Osteocyte (in vitro differentiated cells): Measurements from ENCODE around the gene SLC6A4. TPM values are rescaled to one million over a fixed set of nuclear protein-coding genes. Genes with fewer than 3 reads are reported as not detected.
"Not testable (repeated sequence)": the region's sequence is repeated elsewhere in the genome, so short reads cannot be mapped to it uniquely, and the experiment has no call there.

ENCODE experiments used
- DNase-seq: peaks from one replicate; pipeline ENCODE4 v3.0.0; 2021; ENCODE audit warnings: mixed read lengths; ENCODE audit not compliant: unreplicated experiment; ENCODE audit errors: extremely low spot score
- H3K27ac Mint-ChIP-seq: one replicate; pipeline ENCODE4 v1.8.0; 2021; ENCODE audit warnings: mild to moderate bottlenecking, mixed read lengths; ENCODE audit not compliant: unreplicated experiment
- H3K27me3 Mint-ChIP-seq: one replicate; pipeline ENCODE4 v1.8.0; 2021; ENCODE audit warnings: mixed read lengths; ENCODE audit not compliant: unreplicated experiment
- H3K36me3 Mint-ChIP-seq: one replicate; pipeline ENCODE4 v1.8.0; 2021; ENCODE audit warnings: mixed read lengths; ENCODE audit not compliant: unreplicated experiment
- H3K4me1 Mint-ChIP-seq: one replicate; pipeline ENCODE4 v1.8.0; 2021; ENCODE audit warnings: mixed read lengths; ENCODE audit not compliant: unreplicated experiment
- H3K4me3 Mint-ChIP-seq: one replicate; pipeline ENCODE4 v1.8.0; 2021; ENCODE audit warnings: mild to moderate bottlenecking, moderate library complexity, mixed read lengths; ENCODE audit not compliant: unreplicated experiment
- H3K9me3 Mint-ChIP-seq: one replicate; pipeline ENCODE4 v1.8.0; 2021; ENCODE audit warnings: mixed read lengths; ENCODE audit not compliant: unreplicated experiment
- total RNA-seq: library from RNA; stranded (reverse); gene quantifications from 2 replicates; pipeline ENCODE4 v1.2.1, GENCODE V29; 2021
- TF ChIP-seq, protein P1 (sequence below): fragments of 200-600 bp; sonication (generic); IDR thresholded peaks from 2 replicates; pipeline ENCODE4 v1.5.0; 2021; ENCODE audit warnings: antibody characterized with exemption, mild to moderate bottlenecking, moderate library complexity

Gene SLC6A4
- total RNA-seq, 1 donor from 2014 or later = 0.16 TPM

DNA sequence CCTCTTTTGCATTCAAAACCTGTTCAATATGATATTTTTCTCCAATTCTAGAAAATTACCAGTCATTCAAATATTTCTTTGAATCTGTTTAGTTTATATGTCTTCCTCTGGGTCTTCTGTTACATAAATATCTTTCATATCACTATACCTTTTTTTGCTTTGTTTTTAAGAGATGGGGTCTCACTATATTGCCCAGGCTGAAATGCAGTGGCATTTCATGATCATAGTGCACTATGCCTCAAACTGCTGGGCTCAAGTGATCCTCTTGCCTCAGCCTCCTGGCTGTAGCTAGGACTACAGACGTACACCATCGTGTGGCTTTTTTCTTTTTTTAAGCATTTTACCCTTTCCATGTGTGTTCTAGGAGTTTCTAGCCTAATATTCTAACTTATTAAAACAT lies 80.1 kb downstream of the SLC6A4 start:
- Mint-ChIP-seq H3K4me1 (peaks cover 12% of the 10 kb centered on the region), H3K4me3 (no peak overlapping the region), H3K36me3 (peaks cover 45% of the 10 kb centered on the region), H3K27ac (no peak overlapping the region), H3K9me3 (peaks cover 18% of the 10 kb centered on the region), H3K27me3 (no peaks in the 10 kb centered on the region)
- DNase-seq = no peak
- TF ChIP-seq, protein P1, sequence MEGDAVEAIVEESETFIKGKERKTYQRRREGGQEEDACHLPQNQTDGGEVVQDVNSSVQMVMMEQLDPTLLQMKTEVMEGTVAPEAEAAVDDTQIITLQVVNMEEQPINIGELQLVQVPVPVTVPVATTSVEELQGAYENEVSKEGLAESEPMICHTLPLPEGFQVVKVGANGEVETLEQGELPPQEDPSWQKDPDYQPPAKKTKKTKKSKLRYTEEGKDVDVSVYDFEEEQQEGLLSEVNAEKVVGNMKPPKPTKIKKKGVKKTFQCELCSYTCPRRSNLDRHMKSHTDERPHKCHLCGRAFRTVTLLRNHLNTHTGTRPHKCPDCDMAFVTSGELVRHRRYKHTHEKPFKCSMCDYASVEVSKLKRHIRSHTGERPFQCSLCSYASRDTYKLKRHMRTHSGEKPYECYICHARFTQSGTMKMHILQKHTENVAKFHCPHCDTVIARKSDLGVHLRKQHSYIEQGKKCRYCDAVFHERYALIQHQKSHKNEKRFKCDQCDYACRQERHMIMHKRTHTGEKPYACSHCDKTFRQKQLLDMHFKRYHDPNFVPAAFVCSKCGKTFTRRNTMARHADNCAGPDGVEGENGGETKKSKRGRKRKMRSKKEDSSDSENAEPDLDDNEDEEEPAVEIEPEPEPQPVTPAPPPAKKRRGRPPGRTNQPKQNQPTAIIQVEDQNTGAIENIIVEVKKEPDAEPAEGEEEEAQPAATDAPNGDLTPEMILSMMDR = no peak

DNA sequence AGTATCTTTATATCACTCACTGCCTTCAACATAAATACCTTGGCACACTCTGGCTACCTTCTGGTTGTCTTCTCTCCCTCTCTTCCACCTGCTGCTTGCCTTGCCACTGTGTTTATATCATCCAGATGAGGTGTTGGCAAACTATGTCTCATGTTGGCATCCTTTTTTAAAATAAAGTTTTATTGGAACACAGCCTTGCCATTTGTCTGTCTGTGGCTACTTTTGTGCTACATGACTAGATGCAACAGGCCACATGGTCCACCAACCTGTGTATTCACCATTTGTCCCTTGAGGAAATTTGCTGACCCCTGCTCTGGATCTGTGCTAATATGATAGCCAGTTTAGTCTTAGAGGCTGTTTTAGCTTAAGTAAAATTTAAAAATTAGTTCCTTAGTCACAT lies 82.0 kb downstream of the SLC6A4 start:
- peaks cover 13% of the 10 kb centered on the region for H3K4me1 Mint-ChIP-seq
- no peaks in the 10 kb centered on the region for H3K27me3 Mint-ChIP-seq
- peaks cover 3% of the 10 kb centered on the region for H3K9me3 Mint-ChIP-seq
- H3K27ac Mint-ChIP-seq = no peak overlapping the region
- peaks cover 29% of the 10 kb centered on the region for H3K36me3 Mint-ChIP-seq
- DNase-seq = no peak
- TF ChIP-seq, protein P1 = no peak
- no peak overlapping the region for H3K4me3 Mint-ChIP-seq

DNA sequence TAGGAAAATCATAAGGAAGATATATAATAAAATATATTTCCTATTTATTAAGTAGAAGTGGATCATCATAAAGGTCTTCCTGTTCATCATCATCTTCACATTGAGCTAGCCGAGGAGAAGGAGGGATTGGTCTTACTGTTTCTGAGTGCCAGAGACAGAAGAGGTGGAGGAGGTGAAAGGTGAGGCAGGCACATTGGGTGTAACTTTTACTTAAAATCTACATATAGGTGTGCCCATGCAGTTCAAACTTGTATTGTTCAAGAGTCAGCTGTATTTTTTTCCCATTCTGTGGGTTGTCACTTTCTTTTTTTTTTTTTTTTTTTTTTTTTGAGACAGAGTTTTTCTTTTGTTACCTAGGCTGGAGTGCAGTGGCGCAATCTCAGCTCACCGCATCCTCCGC lies 84.0 kb downstream of the SLC6A4 start:
- no peak for DNase-seq
- peaks cover 15% of the 10 kb centered on the region for H3K36me3 Mint-ChIP-seq
- no peaks in the 10 kb centered on the region for H3K27me3 Mint-ChIP-seq
- no peaks in the 10 kb centered on the region for H3K9me3 Mint-ChIP-seq
- H3K4me3 Mint-ChIP-seq = no peak overlapping the region
- H3K4me1 Mint-ChIP-seq = peaks cover 11% of the 10 kb centered on the region
- no peak overlapping the region for H3K27ac Mint-ChIP-seq
- TF ChIP-seq, protein P1 = no peak

DNA sequence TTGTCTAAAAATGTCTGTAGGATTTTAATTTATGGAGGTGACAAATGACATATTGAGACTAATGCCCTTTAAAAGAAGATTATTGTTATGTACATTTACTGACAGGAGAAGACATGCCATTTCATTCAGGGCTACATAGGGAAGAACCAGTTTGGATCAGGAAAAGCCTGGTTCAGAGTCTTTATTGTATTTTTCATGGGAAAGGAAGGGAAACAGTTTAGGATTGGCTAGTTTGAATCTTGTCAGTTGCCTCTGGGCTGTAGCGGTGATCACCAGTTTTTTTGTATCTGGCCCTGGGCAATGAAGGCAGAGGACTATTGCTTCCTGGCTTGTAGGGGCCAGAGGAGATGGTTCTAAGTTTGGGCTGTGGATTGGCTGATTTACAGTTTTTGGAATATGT lies 87.1 kb downstream of the SLC6A4 start:
- no peak for DNase-seq
- Mint-ChIP-seq H3K27me3 (no peaks in the 10 kb centered on the region), H3K4me1 (peaks cover 11% of the 10 kb centered on the region), H3K27ac (no peak overlapping the region), H3K9me3 (no peaks in the 10 kb centered on the region), H3K36me3 (peaks cover 8% of the 10 kb centered on the region), H3K4me3 (no peak overlapping the region)
- TF ChIP-seq, protein P1 = no peak

DNA sequence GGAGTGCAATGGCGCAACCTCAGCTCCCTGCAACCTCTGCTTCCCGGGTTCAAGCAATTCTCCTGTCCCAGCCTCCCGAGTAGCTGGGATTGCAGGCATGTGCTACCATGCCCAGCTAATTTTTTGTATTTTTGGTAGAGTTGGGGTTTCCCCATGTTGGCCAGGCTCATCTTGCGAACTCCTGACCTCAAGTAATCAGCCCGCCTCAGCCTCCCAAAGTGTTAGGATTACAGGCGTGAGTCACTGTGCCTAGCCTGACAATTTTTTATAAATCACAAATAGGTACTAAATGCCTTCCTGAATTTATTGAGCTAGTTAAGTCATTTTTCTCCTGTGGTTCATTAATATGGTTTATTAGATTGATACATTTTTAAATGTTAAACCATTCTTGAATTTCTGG lies 87.6 kb downstream of the SLC6A4 start:
- not testable (repeated sequence) for H3K36me3 Mint-ChIP-seq, H3K4me3 Mint-ChIP-seq, H3K27me3 Mint-ChIP-seq, H3K9me3 Mint-ChIP-seq, DNase-seq, H3K27ac Mint-ChIP-seq
- H3K4me1 Mint-ChIP-seq = peaks cover 12% of the 10 kb centered on the region

Other genes with a start within 250 kb of the SLC6A4 start
- gene NSRP1, start 118.9 kb downstream of the SLC6A4 start, total RNA-seq = 26.5 and 31.6 TPM in 2 replicates
- 67.0 TPM in 2 replicates for gene BLMH, start 56.2 kb upstream of the SLC6A4 start, total RNA-seq
- not detected in 2 replicates for gene TMIGD1, start 98.4 kb upstream of the SLC6A4 start, total RNA-seq
- gene CPD, start 143.2 kb upstream of the SLC6A4 start, total RNA-seq = 70.1 and 72.4 TPM in 2 replicates
- 47.3 and 55.0 TPM in 2 replicates for gene GOSR1, start 241.7 kb upstream of the SLC6A4 start, total RNA-seq